AG04450 (cell line): Measurements from ENCODE around the gene ZDHHC5. TPM values are rescaled to one million over a fixed set of nuclear protein-coding genes. Genes with fewer than 3 reads are reported as not detected.

ENCODE experiments used
- CTCF ChIA-PET: fragments of 300-600, 350-600 bp; formaldehyde crosslinking; extraction: SDS; loops from one replicate; lab custom pipeline; 2022; ENCODE audit warnings: antibody characterized with exemption, inconsistent platforms; lab: Charles Lee
- POLR2A ChIA-PET: fragments of 350-600 bp; formaldehyde crosslinking; extraction: SDS; loops from one replicate; lab custom pipeline; 2021; ENCODE audit warnings: antibody characterized with exemption, inconsistent platforms; lab: Yijun Ruan, JAX
- DNase-seq: peaks from one replicate; pipeline ENCODE4 v3.0.0-alpha.2; 2011; ENCODE audit warnings: low read depth, low spot score
- H3K27ac ChIP-seq: one replicate; pipeline ENCODE4 v1.5.1; 2012; ENCODE audit warnings: low read depth, low read length, control low read depth
- H3K27me3 ChIP-seq: one replicate; pipeline ENCODE4 v1.6.0; 2012; ENCODE audit warnings: low read length; ENCODE audit not compliant: control insufficient read depth, insufficient read depth
- H3K4me3 ChIP-seq: 2 replicates; pipeline ENCODE4 v1.5.1; 2011; ENCODE audit warnings: mild to moderate bottlenecking, low read depth, low read length, control low read depth
- H3K9me3 ChIP-seq: 2 replicates; pipeline ENCODE4 v1.5.1; 2012; ENCODE audit warnings: low read length; ENCODE audit not compliant: control insufficient read depth, insufficient read depth
- CTCF ChIP-seq: IDR thresholded peaks from 2 replicates; pipeline ENCODE4 v1.5.1; 2011; ENCODE audit warnings: low read depth, low read length, control low read depth, inconsistent platforms
- polyA plus RNA-seq: library from polyadenylated mRNA; depleted of rRNA; stranded (reverse); fragments of >200 nt; gene quantifications from 2 replicates; pipeline ENCODE4 v1.2.3, GENCODE V29; 2011

The ZDHHC5 gene
- polyA plus RNA-seq, 1 experiment: 56.7 TPM

DNA sequence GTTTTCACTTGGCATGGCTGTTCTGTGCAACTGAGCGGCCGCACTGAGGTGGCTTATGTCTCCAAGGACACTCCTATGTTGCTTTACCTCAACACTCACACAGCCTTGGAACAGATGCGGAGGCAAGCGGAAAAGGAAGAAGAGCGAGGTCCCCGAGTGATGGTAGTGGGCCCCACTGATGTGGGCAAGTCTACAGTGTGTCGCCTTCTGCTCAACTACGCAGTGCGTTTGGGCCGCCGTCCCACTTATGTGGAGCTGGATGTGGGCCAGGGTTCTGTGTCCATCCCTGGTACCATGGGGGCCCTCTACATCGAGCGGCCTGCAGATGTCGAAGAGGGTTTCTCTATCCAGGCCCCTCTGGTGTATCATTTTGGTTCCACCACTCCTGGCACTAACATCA is 8.2 kb upstream of the ZDHHC5 start:
- Histone ChIP-seq H3K27me3 (no peaks in the 10 kb centered on the region), H3K9me3 (no peaks in the 10 kb centered on the region), H3K4me3 (no peak overlapping the region), H3K27ac (no peak overlapping the region)
- no peak for DNase-seq
- ChIA-PET POLR2A (no interaction called here), CTCF (interaction anchor here (1.4 to 1.6 kb wide), 2 partner anchors 19 to 92 kb away, joined by 3 to 5 read pairs; partner anchors contain the start of gene UBE2L6)
- TF ChIP-seq CTCF: no peak

- no peak overlapping the region for H3K4me3 ChIP-seq
- POLR2A ChIA-PET: no interaction called here
- 0 out of 2 replicates have a peak, but pooled peaks have one; percentile 9 for TF ChIP-seq CTCF
- H3K27ac ChIP-seq: no peak overlapping the region
- no peaks in the 10 kb centered on the region for H3K27me3 ChIP-seq
- no peaks in the 10 kb centered on the region for H3K9me3 ChIP-seq
- no peak for DNase-seq
- CTCF ChIA-PET: interaction anchor here (0.5 to 1.1 kb wide), 3 partner anchors 83 to 179 kb away, joined by 3 to 7 read pairs (median 3); no protein-coding TSS in a partner anchor
Observed at GRCh38 chr11:57662893-57663292, 5.0 kb upstream of the ZDHHC5 start.

GRCh38 chr11:57663975-57664374 is 3.9 kb upstream of the ZDHHC5 start:
- no peak overlapping the region for H3K4me3 ChIP-seq
- H3K27me3 ChIP-seq: no peaks in the 10 kb centered on the region
- H3K9me3 ChIP-seq: no peaks in the 10 kb centered on the region; the same call in 1 of the 2 replicates
- ChIA-PET POLR2A (no interaction called here), CTCF (no interaction called here)
- no peak for DNase-seq
- H3K27ac ChIP-seq: no peak overlapping the region
- TF ChIP-seq CTCF: no peak

DNA sequence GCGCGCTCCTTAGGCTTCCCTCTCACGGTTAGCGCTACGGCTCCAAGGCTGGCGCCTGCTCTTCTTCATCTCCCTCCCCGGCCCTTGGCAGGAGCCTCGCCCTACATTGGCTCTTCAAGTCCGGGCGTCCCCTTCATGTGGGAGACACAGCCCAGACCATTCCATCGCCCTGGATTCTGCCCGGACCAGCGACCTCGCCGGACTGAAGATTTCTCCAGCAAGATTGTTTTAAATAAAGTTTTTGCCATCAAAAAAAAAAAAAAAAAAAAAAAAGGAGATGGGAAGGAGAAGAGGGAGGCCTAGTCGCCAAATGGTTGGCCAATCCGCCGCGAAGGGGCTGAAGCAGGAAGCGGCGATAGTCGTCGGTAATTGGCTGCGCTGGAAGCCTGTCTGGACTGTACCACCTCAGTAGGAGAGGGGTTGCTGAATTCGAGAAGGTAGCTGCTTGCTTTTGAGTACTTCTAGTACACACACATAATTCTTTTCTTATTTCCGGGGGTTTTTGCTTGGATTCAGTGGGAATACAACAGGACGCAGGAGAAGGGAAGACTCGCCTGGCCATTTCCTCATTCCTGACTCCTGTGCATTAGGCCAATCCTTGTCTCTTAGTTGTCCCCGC is 688 bp upstream of the ZDHHC5 start:
- Histone ChIP-seq H3K9me3 (no peaks in the 10 kb centered on the region; the same call in 1 of the 2 replicates), H3K4me3 (peak overlapping the region; percentile 94), H3K27ac (peak overlapping the region; percentile 92), H3K27me3 (no peaks in the 10 kb centered on the region)
- POLR2A ChIA-PET: interaction anchor here (0.7 to 0.9 kb wide), 3 partner anchors 10 to 907 kb away, joined by 3 to 5 read pairs (median 4); partner anchors contain the start of genes CLP1 and SELENOH
- peak; percentile 99 for DNase-seq
- CTCF ChIA-PET: interaction anchor here (0.7 to 1.3 kb wide), 4 partner anchors 12 to 133 kb away, joined by 3 to 7 read pairs (median 4); no protein-coding TSS in a partner anchor
- no peak for TF ChIP-seq CTCF

DNA sequence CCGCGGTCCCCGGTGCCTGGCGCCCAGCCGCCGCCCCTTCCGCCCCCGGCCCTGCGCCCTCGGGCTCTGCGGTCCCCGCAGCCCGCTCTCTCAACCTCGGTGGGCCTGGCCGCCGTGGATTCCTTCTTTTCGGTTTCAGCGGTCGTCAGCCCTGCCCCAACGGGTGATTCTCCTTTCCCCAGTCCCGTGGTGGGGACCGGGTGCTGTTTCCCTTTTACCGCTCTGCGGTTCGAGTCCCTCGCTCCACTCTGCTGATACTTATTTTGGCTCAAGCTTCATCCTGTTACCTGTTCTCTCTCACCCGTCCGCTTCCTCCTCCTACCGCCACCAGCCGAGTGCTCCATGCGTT is 494 bp downstream of the ZDHHC5 start:
- TF ChIP-seq CTCF: no peak
- H3K9me3 ChIP-seq: no peaks in the 10 kb centered on the region; the same call in 1 of the 2 replicates
- peak overlapping the region; percentile 92 for H3K27ac ChIP-seq
- DNase-seq: no peak
- no peaks in the 10 kb centered on the region for H3K27me3 ChIP-seq
- ChIA-PET POLR2A (interaction anchor here (0.6 kb wide), 1 partner anchor 39 kb away, joined by 3 read pairs; no protein-coding TSS in a partner anchor), CTCF (interaction anchor here (1.0 kb wide), 1 partner anchor 36 kb away, joined by 6 read pairs; no protein-coding TSS in a partner anchor)
- peak overlapping the region; percentile 94 for H3K4me3 ChIP-seq
